Measurements from ENCODE around the gene DCXR.

DNA sequence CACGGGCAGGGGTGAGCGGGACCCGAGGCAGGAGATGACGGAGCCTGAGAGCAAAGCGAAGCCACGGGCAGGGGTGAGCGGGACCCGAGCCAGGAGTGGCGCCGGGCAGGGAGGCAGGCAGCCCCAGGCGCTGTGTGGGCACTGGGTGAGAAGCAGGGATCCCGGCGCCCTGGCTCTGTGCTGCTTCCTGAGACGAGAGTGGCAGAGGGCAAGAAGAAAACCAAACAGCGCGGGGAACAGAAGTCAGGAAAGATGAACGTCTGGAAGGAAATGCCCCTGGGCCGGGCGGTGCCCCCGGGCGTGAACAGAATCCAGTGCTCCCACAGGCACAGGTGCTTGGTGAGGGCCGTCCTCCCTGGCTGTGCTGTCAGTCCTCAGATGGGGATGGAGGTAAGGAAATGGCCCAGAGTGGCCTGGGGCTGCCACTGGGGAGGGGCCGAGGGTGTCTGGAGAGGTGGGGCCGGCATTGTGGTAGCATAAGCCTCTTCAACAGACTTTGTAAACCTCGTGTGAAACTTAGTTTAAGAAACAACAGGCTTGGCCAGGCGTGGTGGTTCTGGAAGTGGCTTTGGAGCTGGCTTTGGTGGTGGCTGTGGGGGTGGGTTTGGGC lies 50.2 kb downstream of the DCXR start:
- TF ChIP-seq, protein P1, sequence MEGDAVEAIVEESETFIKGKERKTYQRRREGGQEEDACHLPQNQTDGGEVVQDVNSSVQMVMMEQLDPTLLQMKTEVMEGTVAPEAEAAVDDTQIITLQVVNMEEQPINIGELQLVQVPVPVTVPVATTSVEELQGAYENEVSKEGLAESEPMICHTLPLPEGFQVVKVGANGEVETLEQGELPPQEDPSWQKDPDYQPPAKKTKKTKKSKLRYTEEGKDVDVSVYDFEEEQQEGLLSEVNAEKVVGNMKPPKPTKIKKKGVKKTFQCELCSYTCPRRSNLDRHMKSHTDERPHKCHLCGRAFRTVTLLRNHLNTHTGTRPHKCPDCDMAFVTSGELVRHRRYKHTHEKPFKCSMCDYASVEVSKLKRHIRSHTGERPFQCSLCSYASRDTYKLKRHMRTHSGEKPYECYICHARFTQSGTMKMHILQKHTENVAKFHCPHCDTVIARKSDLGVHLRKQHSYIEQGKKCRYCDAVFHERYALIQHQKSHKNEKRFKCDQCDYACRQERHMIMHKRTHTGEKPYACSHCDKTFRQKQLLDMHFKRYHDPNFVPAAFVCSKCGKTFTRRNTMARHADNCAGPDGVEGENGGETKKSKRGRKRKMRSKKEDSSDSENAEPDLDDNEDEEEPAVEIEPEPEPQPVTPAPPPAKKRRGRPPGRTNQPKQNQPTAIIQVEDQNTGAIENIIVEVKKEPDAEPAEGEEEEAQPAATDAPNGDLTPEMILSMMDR (conservative IDR thresholded peaks at IDR 0.05; ENCODE audit: low read depth, low read length) = no peak
- no peak for TF ChIP-seq EZH2 (IDR thresholded peaks at IDR 0.05; ENCODE audit: low read length, unreplicated experiment)
- no peak for TF ChIP-seq EZH2phosphoT487 (IDR thresholded peaks at IDR 0.05; ENCODE audit: borderline replicate concordance, low read length)

Data from PC-3 (cell line).